Brain microvascular endothelial cell (primary cell): Measurements from ENCODE around the gene PPIB.

ENCODE experiments used
- DNase-seq: peaks from one replicate; pipeline ENCODE4 v3.0.0-alpha.2; 2020
- H3K27ac ChIP-seq: fragments of 250-450 bp; sonication (Bioruptor Pico); 2 replicates; pipeline ENCODE4 v1.5.1; 2020; ENCODE audit warnings: mild to moderate bottlenecking, moderate library complexity
- H3K27me3 ChIP-seq: fragments of 250-450 bp; sonication (Bioruptor Pico); replicated peaks from 2 replicates; pipeline ENCODE4 v1.5.1; 2020; ENCODE audit warnings: mild to moderate bottlenecking
- H3K36me3 ChIP-seq: fragments of 250-450 bp; sonication (Bioruptor Pico); replicated peaks from 2 replicates; pipeline ENCODE4 v1.5.1; 2020; ENCODE audit warnings: mild to moderate bottlenecking
- H3K4me3 ChIP-seq: 2 replicates; pipeline ENCODE4 v1.5.1; 2011; ENCODE audit warnings: low read depth, mild to moderate bottlenecking, control low read depth, low read length, moderate library complexity
- in situ Hi-C: cut with HindIII; loops from 2 replicates; pipeline ENCODE4 v1.10.0; 2017; ENCODE audit warnings: low sequenced_read_pairs, low pct_ligation_motif_present
- TF ChIP-seq, protein P1 (sequence below): IDR thresholded peaks from 2 replicates; pipeline ENCODE4 v1.5.1; 2011; ENCODE audit warnings: low read depth, mild to moderate bottlenecking, moderate library complexity, low read length, control low read depth, inconsistent platforms; ENCODE audit errors: missing control alignments

PPIB gene

GRCh38 chr15:64107337-64107736 is 55.5 kb downstream of the PPIB start:
- in situ Hi-C loops = no loop called here
- DNase-seq = no peak
- no peaks in the 10 kb centered on the region for H3K27me3 ChIP-seq
- H3K4me3 ChIP-seq = no peak overlapping the region
- no peaks in the 10 kb centered on the region for H3K36me3 ChIP-seq
- no peak overlapping the region for H3K27ac ChIP-seq
- TF ChIP-seq, protein P1, sequence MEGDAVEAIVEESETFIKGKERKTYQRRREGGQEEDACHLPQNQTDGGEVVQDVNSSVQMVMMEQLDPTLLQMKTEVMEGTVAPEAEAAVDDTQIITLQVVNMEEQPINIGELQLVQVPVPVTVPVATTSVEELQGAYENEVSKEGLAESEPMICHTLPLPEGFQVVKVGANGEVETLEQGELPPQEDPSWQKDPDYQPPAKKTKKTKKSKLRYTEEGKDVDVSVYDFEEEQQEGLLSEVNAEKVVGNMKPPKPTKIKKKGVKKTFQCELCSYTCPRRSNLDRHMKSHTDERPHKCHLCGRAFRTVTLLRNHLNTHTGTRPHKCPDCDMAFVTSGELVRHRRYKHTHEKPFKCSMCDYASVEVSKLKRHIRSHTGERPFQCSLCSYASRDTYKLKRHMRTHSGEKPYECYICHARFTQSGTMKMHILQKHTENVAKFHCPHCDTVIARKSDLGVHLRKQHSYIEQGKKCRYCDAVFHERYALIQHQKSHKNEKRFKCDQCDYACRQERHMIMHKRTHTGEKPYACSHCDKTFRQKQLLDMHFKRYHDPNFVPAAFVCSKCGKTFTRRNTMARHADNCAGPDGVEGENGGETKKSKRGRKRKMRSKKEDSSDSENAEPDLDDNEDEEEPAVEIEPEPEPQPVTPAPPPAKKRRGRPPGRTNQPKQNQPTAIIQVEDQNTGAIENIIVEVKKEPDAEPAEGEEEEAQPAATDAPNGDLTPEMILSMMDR = no peak
